ENCODE results near the gene TDRD5. TPM values are rescaled to one million over a fixed set of nuclear protein-coding genes. Genes with fewer than 3 reads are reported as not detected.

Gene TDRD5
- total RNA-seq, 1 donor from 2014 or later, result 0.09 TPM

- H4K20me1 ChIP-seq (ENCODE audit: low read depth), result no peaks in the 10 kb centered on the region
- Mint-ChIP-seq H3K9me3 (no peaks in the 10 kb centered on the region), H3K4me1 (peaks cover 5% of the 10 kb centered on the region), H3K27me3 (ENCODE audit: insufficient read depth, low read depth) (peaks cover 6% of the 10 kb centered on the region), H3K4me3 (no peak overlapping the region), H3K27ac (no peak overlapping the region), H3K36me3 (no peaks in the 10 kb centered on the region)
- H3F3A ChIP-seq (ENCODE audit: low read depth), result no peaks in the 10 kb centered on the region
- no peaks in the 10 kb centered on the region for H3K9me3 ChIP-seq (ENCODE audit: low read depth)
- H3K27ac ChIP-seq, result no peak overlapping the region
- H3K4me1 ChIP-seq, result peaks cover 7% of the 10 kb centered on the region
- H2AFZ ChIP-seq (replicated peaks), result no peak overlapping the region
- no peaks in the 10 kb centered on the region for H3K36me3 ChIP-seq
- no peak overlapping the region for H3K4me3 ChIP-seq
- no peak overlapping the region for H3K9ac ChIP-seq
- no peak for DNase-seq (ENCODE audit: low spot score)
- no peak overlapping the region for H3K4me2 ChIP-seq
- TF ChIP-seq EZH2 (IDR thresholded peaks at IDR 0.05) (no peak), EZH2phosphoT487 (IDR thresholded peaks at IDR 0.05) (no peak), CTCF (IDR thresholded peaks at IDR 0.05) (no peak)
- no peaks in the 10 kb centered on the region for H3K79me2 ChIP-seq (ENCODE audit: low read depth)
- peaks cover 40% of the 10 kb centered on the region for H3K27me3 ChIP-seq
These were observed 3.1 kb upstream of the TDRD5 start for GRCh38 chr1:179588425-179589024.

GRCh38 chr1:179589509-179589908 is 2.1 kb upstream of the TDRD5 start:
- H3K4me3 Mint-ChIP-seq, result no peak overlapping the region
- Histone ChIP-seq H3K4me3 (no peak overlapping the region), H3F3A (ENCODE audit: low read depth) (no peaks in the 10 kb centered on the region), H3K4me1 (peaks cover 4% of the 10 kb centered on the region), H3K36me3 (no peaks in the 10 kb centered on the region), H3K9ac (no peak overlapping the region), H3K79me2 (ENCODE audit: low read depth) (no peaks in the 10 kb centered on the region), H3K9me3 (ENCODE audit: low read depth) (no peaks in the 10 kb centered on the region), H3K27ac (no peak overlapping the region), H3K4me2 (no peak overlapping the region), H2AFZ (replicated peaks) (no peak overlapping the region), H3K27me3 (peaks cover 40% of the 10 kb centered on the region), H4K20me1 (ENCODE audit: low read depth) (no peaks in the 10 kb centered on the region)
- no peaks in the 10 kb centered on the region for H3K9me3 Mint-ChIP-seq
- DNase-seq (ENCODE audit: low spot score), result no peak
- H3K4me1 Mint-ChIP-seq, result peaks cover 3% of the 10 kb centered on the region
- H3K36me3 Mint-ChIP-seq, result no peaks in the 10 kb centered on the region
- TF ChIP-seq EZH2phosphoT487 (IDR thresholded peaks at IDR 0.05), result no peak
- no peak for TF ChIP-seq CTCF (IDR thresholded peaks at IDR 0.05)
- no peak for TF ChIP-seq EZH2 (IDR thresholded peaks at IDR 0.05)
- H3K27ac Mint-ChIP-seq, result no peak overlapping the region
- no peaks in the 10 kb centered on the region for H3K27me3 Mint-ChIP-seq (ENCODE audit: insufficient read depth, low read depth)

- Histone ChIP-seq H3K9me3 (ENCODE audit: low read depth) (no peaks in the 10 kb centered on the region), H4K20me1 (ENCODE audit: low read depth) (no peaks in the 10 kb centered on the region), H3K4me3 (no peak overlapping the region), H3K4me2 (no peak overlapping the region), H3F3A (ENCODE audit: low read depth) (no peaks in the 10 kb centered on the region), H3K36me3 (no peaks in the 10 kb centered on the region), H3K9ac (no peak overlapping the region), H3K27ac (no peak overlapping the region), H3K27me3 (peaks cover 33% of the 10 kb centered on the region), H3K4me1 (peaks cover 4% of the 10 kb centered on the region), H3K79me2 (ENCODE audit: low read depth) (no peaks in the 10 kb centered on the region), H2AFZ (replicated peaks) (no peak overlapping the region)
- TF ChIP-seq EZH2phosphoT487 (IDR thresholded peaks at IDR 0.05), result no peak
- no peak for TF ChIP-seq CTCF (IDR thresholded peaks at IDR 0.05)
- no peak for TF ChIP-seq EZH2 (IDR thresholded peaks at IDR 0.05)
- Mint-ChIP-seq H3K27ac (no peak overlapping the region), H3K4me1 (peaks cover 3% of the 10 kb centered on the region), H3K36me3 (no peaks in the 10 kb centered on the region), H3K9me3 (no peaks in the 10 kb centered on the region), H3K4me3 (no peak overlapping the region), H3K27me3 (ENCODE audit: insufficient read depth, low read depth) (no peaks in the 10 kb centered on the region)
- DNase-seq (ENCODE audit: low spot score), result no peak
These were observed 961 bp upstream of the TDRD5 start for GRCh38 chr1:179590671-179591070.

All from neural progenitor cell (in vitro differentiated cells).